Fibroblast of gingiva (primary cell): ENCODE measurements around the gene CCKAR.

Source experiments
- DNase-seq: peaks from one replicate; pipeline ENCODE4 v3.0.0-alpha.2; 2011; ENCODE audit warnings: low read depth

The CCKAR gene

DNA sequence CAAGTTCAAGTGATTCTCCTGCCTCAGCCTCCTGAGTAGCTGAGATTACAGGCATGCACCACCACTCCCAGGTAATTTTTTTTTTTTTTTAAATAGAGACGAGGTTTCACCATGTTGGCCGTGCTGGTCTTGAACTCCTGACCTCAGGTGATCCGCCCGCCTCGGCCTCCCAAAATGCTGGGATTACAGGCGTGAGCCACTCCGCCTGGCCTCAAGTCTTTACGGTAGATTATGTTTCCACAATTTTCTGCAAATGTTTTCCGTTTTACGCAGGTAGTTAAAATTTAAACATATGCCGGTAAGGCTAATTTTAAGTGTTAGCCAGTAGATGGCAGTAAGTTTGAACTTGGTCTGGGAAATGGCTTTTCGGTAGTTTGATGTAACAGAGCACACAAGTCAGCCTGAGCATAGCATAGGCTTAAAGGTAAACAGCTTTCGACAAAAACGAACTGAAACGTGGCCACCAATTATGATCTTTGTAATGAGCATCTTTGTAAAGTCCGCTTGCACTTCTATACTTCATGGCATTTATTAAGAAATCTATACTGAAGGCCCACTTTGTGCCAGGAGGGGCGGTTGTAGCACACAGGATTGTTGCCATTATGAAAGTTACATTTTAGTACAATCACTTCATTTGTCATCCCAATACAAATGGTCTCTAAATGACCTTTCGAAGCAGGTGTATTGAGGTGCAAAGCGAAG is 31.1 kb downstream of the CCKAR start:
- peak; percentile 66 for DNase-seq

DNA sequence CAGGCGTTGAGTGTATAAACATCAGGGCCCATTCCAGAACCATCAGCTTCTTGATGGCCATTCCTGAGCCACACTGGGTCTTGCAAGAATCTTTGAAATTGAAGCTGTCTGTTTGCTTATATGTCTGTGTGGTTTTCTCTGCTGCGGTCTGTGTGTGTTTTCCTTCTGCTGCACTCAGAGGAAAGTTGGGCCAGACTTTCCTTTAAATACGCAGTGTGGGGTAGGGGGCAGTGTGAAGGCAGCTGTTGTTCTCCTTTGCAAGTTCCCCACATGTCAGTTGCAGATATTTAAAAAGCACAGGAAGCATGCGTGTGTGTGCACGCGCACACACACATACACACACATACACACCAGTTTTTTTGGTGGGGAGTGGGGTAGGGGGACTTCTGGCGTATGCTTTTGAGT is 32.1 kb downstream of the CCKAR start:
- peak; percentile 47 for DNase-seq

DNA sequence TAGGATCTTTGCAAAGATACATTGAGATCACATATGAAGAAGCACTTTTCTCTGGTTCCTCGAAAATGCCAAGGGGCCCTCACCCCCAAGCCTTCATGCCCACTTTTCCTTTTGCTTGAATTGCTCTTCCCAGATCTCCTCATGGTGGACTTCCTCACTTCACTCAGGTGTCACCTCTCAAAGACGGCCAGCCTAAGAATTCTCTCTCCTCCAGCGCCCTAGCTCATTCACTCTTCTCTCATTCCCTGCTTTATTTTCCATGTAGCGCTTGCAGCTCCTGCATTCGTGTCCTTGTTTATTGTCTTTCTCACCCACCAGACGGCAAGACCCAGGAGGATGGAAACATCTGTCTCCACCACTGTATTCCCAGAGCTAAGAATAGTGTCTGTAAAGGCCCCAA is 32.9 kb downstream of the CCKAR start:
- DNase-seq = no peak

DNA sequence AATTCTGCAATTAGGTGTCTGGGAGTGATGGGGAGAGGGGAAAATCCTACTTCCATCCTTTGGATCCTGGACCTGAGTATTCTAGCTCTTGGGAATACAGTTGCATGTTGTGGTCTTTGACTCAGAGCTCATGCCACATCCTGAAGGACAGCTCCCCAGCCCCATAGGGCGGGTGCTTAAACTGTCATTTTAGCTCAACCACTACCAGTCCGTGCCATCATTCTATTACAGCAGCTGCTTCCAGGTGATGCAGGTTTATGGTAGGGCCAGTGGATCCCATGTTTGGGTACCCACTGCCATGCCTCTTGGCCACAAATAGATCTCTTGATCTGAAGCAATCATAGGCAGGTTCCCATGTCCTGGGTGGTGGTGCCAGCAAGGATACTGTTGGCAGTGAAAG is 34.7 kb downstream of the CCKAR start:
- no peak for DNase-seq

DNA sequence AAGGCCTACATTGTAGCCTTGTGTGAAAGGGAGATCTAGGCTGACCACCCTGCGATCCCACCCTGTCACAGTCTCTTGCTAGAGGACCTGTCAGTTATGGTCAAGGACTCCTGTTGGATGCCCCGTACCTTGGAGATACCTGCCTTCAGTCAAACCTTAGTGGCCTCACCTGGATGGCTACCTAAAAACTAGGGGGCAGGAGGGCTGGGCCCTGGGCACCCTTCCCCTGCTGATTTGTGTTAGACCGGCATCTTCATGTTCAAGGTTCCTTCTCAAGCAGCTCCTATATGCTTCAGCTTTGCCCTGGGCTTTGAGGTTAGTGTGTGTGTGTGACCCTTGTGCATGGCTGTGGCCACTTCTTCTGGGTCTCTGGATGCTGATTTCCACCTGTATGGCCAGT is 35.3 kb downstream of the CCKAR start:
- DNase-seq = no peak

DNA sequence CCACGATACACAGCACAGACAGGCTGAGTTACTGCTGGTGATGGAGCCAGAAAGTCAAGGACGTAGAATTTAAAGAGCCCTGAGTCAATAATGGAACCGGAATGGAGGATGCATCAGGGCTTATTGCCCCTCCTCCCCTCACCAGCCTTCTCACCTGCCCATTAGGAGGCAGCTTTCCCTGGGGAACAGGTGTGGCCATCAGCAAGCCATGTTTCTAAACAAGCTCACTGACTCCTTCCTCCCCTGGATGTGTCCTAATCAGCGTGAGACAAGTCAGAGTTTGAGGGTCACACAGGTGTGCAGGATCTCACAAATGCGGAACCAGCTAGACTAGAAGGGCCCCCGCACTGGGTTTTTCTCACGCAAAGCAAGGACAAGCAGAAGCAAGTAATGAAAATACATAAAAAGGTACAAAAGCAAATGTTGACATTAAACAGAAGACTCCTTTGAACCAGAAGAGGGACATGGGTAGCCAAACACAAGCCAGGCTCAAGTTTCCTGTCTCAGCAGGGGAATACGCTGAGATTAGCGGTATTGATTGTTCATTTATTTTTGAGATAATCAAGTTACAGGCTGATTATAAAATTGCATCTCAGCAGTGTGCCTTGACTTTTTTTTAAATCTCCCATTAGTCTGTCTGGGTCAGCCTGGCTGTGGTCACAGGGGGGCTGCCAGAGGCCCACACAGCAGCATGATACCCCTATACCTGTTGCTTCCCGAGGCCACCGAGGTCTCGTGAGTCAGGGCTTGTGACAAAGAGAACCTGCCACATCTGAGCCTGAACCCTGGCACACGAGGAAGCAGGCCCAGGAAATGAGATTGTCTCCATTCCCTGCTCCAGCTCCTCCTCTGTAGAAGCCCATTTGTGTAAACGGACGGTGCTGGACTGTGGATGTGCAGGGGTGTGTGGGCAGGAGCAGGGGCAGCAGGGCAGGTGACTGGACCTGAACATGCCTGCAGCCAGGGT is 37.4 kb downstream of the CCKAR start:
- no peak for DNase-seq

DNA sequence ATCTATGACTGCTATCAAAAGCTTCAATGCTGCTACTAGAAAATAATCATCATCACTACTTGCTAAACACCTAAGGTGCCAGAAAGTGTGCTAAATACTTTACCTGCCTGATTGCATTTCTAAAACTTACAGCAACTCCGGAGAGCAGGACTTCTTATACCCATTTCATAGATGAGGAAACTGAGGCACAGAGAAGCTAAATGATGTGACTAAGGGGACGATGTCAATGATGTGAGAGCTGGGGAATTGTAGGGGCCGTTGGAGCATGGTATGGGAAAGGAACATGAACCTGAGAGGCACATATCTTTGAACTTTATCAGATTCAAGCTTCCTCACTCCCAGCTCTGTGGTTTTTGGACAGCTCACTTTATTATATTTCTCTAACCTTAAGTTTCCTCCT is 38.7 kb downstream of the CCKAR start:
- no peak for DNase-seq

DNA sequence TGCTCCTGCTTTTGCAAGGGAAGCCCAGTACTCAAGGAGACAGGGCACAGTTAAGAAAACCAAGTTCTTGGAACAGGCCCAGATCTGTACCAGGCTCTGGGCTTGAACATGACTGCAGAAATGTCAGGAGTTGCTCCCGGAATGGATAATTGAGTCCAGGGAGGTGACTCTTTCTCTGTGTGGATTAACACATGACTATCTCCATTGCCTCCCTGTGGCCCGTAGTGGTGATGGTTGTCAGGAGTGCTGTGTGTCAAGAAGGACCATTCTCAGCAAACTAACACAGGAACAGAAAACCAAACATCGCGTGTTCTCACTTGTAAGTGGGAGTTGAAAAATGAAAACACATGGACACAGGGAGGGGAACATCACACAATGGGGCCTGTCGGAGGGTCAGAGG is 39.9 kb downstream of the CCKAR start:
- DNase-seq = no peak

DNA sequence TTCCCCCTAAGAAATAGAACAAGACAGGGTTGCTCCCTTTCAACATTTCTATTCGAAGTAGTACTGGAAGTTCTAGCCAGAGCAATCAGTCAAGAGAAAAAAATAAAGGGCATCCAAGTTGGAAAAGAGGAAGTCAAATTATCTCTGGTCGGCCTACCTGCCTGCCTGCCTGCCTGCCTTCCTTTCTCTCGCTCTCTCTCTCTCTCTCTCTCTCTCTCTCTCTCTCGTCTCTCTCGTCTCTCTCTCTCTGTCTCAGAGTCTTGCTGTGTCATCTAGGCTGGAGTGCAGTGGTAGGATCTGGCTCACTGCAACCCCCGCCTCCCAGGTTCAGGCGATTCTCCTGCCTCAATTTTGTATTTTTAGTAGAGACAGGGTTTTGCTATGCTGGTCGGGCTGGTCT is 42.9 kb downstream of the CCKAR start:
- no peak for DNase-seq

DNA sequence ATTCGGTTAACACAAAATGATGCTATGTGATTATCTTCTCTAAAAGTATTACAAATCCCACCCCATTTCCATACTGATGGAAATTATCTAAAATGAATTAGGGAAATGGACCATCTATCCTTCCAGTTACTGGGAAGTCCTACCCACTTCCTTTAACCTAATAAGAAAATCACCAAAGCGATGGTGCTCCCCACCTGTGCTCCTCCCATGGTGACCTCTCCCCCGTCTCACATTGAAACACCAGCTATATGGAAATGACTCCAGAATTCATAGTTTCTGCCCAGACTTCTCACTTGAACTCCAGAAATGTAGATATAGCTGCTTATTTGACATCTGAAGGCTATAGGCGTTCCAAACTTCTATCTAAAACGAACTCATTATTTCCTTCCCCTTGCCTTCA is 48.5 kb downstream of the CCKAR start:
- no peak for DNase-seq

DNA sequence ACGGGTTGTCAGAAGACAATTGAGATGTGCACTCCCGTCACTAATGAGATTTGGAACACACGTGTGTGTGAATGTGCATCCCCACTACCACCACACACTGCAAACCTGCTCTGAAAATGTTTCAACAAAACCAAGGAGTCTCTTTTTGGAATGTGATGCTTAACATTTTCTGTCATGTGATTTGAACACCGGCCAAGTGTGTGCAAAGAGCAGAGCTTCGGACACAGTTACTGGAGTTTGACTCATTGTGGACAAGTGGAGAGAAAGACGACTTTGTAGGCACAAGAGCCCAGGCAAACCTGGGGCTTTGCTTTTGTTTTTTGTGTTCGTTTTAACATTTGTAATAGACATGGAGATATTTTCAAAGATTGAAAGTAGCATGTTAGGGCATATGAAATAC is 49.2 kb downstream of the CCKAR start:
- DNase-seq = peak; percentile 22

DNA sequence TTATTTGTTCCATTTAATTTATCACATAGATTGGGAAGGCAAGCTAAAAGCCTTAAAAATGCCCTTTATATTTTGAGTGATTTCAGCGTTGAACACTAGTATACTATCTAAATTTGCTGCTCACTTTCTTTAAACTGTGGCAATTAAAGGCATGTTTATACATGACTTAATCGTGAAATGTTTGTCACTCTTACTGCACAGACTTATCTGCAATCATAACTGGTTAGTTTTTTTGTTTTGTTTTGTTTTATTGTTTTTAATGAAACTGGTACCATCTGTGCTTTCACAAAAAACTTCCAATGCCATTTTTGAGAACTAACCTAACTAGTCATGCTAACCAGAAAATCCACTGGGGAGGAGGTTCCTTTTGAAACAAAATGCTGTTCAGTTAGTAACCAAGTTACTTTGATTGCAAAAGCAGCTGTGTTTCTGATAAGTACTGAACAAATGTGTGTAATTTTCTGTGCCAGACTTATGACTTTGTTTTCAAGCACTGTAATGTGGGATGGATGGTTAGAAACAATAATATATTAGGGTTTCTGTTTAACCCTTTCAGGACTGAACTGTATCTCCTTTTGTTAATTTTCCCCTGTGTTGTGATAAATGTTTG is 56.1 kb downstream of the CCKAR start:
- DNase-seq = peak; percentile 50

DNA sequence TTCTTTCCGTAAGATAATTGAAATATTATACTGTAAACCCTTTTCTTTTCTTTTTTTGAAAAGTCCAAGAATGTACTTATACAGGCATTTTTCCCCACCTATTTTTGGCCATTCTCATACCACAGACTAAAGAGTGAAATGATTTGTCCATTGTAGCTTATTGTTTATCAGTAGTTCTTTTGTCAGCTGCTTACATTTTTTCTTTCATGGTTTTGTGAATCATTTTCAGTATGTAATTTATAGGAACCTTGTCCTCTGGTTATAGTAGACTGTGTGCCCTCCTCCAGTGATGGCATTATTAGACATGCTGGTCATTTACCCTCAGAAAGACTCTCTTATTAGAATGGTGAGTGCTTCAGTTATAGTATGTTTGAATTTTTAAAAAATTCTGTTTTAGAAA is 56.7 kb downstream of the CCKAR start:
- no peak for DNase-seq

DNA sequence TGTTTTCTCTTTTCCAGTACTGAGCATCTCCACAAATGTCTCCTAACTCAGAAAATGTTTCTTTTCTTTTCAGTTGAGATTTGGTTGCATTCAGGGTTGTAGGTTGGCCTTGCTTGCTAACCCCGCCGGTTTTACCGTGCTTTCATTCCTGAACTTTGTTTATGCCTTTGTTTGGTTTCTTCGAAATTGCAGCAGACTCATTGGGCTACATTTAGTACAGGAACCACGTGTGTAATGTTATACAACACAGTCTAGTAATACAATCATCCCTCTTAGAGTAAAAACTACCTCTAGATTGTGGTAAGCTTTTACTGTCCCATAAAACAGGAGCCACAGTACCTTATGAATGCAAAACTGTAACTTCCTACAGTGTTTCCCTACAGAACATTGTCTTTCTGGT is 57.9 kb downstream of the CCKAR start:
- DNase-seq = no peak

DNA sequence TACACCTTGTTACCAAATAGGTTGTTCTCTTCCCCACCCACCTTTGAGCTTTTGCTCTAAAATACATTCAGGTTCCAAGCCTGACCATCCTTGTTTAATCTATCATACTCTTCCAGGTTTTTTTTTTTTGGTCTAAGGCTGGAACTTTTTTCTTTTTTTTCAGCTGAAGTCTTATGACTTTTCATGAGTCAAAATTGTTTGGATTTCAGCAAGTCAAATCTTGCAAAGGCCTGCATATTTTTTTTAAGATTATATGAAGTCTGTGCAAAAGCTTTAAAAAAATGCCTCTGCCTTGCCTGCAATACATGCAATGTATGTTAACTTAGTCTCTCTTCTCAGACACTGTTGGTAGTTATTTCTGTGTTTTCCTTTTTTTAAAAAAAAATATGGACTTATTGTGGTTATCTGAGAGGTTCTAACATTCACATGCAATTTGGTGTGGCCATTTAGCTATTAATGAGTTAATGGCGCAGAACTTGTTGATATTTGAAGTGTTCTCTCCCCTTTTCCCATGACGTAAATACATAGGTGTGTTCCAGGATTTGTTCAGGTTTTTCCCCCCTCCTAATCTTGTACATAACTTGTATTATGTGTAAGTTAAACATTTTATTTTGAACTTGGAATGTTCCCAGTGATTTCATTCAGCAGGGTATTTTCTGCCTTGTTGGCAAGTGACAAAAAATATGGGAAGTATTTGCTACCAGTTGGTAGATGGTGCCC is 58.7 kb downstream of the CCKAR start:
- DNase-seq = no peak
